Fibroblast of skin of abdomen (primary cell): ENCODE results near the gene SPATA2.

Experiments used
- DNase-seq: peaks from one replicate; pipeline ENCODE4 v3.0.0-alpha.2; 2013

The SPATA2 gene

DNA sequence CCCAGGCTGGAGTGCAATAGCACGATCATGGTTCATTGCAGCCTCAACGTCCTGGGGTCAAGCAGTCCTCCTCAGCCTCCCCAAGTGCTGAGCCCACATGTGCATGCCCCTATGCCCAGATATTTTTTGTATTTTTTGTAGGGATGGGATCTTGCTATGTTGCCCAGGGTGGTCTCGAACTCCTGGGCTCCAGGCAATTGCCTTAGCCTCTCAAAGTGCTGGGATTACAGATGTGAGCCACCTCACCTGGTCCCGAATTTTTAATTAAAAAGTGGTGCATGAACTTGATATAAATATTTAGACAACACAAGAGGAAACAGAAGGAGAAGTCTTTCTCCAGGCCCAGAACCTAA, 13.8 kb upstream of the SPATA2 start:
- DNase-seq: no peak

DNA sequence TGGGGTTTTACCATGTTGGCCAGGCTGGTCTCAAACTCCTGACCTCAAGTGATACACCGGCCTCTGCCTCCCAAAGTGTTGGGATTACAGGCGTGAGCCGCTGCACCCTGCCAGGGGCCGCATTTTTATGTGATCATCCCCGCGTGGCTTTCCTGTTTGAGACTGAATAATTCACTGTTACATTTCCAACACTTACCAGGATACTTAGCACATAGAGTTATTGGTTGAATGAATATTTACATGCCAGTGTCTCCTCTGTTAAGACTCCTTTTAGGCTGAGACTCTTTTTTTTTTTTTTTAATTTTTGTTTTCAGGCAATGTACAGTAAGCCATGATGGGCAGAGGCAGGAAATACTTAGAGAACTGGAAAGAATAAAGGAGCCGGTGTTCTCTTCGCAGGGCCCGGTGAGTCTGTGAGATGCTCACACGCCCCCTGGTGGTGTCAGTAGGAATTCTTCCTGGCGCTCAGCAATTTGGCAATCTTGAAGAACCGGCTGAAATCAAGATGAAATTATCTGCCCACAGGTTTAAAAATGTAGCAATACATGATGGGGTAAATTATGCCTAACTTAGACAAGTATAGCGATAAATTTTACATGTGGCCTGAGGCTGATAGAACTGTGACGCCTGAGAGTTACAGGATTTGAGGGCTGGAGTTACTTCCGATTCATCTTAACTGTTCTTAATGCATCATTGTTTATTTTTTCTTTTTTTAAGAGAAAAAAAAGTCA, 13.2 kb upstream of the SPATA2 start:
- DNase-seq: peak; percentile 79

DNA sequence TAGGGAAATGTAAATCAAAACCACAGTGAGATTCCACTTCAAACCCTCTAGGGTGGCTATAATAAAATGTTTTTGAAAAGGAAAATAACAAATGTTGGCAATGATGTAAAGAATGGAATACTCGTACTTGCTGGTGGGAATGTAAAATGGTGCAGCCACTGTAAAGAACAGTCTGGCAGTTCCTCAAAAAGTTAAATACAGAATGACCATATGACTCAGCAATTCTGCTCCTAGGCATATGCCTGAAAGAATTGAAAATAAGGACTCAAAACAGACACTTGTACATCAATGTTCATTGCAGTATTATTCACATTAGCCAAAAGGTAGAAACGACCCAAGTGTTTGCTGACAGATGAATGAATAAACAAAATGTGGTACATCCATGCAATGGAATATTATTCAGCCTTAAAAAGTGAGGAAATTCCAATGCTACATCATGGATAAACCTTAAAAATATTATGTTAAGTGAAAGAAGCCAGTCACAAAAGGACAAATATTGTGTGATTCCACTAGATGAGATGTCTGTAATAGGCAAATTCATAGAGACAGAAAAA, 10.6 kb upstream of the SPATA2 start:
- DNase-seq: no peak

DNA sequence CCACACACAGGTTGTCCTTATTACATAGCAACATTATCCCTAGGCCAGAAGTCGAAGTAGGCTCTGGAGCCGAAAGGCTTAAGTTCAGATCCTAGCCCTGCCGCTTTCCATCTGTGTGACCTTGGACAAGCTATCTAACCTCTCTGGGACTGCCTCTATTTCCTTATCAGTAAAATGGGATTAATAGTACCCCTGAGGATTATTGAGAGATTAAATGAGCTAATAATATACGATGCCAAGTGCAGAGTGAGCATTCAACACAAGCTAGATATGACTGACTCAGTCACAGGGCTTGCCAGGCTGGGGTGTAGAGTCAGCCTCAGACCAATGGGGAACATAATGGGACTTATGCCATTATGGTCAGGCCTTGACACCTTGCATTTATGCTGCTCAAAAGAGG, 8.9 kb upstream of the SPATA2 start:
- no peak for DNase-seq

DNA sequence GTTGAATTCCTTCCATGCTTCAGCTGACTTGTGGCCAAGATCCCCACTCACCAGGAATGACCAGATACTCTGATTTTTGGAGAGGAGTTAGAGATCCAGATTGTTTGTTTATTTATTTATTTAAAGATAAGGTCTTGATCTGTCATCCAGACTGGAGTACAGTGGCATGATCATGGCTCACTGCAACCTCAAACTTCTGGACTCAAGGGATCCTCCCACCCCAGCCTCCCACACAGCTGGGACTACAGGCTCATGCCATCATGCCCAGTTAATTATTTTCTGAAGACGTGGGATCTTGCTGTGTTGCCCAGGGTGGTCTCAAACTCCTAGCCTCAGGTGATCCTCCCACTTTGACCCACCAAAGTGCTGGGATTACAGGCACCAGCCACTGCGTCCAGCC, 4.1 kb upstream of the SPATA2 start:
- no peak for DNase-seq

DNA sequence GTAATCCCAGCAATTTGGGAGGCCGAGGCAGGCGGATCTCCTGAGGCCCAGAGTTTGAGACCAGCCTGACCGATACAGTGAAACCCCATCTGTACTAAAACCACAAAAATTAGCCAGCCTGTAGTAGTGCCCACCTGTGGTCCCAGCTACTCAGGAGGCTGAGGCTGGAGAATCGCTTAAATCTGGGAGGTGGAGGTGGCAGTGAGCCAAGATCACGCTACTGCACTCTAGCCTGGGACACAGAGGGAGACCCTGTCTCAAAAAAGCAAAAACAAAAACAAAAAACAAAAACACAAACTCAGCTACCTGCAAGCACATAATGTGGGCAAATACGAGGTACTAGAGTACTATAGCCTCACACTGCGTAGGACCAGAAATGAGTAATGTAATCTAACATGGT, 3.7 kb upstream of the SPATA2 start:
- DNase-seq: no peak

DNA sequence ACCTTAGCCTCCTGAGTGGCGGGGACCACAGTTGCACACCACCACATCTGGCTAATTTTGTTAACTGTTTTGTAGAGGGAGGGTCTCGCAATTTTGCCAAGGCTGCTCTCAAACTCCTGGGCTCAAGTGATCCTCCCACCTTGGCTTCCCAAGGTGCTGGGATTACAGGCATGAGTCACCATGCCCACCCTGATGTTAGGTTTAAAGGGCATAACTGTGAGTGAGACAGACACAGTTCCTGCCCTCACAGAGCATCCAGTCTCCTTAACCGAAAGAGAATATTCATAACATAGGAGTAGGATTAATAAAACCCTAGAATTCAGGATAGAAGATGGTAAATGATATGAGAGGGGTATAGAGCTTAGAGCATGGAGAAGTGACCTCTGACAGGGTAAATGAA, 3.1 kb upstream of the SPATA2 start:
- DNase-seq: no peak

DNA sequence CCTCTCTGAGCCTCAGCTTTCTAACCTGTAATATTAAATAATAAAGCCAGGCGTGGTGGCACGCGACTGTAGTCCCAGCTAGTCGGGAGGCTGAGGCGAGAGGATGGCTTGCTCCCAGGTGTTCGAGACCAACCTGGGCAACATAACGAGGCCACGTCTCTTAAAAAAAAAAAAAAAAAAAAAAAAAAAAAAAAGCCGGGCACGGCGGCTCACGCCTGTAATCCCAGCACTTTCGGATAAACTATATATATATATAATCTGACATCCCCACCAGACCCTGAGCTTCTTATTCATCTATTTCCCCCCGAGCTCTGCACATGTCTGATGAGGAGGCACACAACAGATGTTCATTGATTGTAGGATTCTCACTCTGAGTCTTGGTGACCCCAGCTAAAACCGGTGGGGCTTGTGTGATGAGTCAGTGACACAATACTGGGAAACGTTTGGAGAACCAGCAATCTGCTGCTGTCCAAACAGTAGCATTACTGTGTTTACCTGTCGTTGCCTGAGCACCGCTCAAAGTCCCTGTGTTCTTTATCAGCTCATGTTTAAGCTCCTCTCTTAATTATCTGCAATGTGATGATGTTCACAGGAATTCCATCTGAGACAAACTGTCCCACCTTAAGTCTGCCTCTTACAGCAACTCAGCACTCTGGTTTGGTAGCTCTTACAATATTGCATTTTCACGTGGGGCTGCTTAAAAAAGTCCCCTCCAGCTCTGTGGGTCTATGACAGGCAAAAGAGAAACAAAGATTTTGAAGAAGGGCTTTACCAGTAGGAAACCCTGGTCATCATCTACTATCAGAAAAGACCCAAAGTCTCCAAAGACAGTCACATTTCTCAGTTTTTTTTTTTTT, 1.0 kb upstream of the SPATA2 start:
- peak; percentile 17 for DNase-seq

DNA sequence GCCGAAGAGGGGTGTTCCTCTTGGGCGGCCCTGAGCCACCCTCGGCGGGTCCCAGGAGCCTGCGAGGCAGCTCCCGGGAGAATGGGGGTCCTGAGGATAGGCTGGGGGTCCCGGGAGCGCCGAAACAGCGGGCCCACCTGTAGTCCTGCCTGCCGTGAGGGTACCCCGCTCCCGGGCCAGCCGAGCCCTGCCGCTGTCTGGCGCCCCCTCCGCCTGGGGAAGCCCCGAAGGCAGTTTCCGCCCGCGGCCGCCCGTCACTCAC, 280 bp downstream of the SPATA2 start:
- DNase-seq: no peak

DNA sequence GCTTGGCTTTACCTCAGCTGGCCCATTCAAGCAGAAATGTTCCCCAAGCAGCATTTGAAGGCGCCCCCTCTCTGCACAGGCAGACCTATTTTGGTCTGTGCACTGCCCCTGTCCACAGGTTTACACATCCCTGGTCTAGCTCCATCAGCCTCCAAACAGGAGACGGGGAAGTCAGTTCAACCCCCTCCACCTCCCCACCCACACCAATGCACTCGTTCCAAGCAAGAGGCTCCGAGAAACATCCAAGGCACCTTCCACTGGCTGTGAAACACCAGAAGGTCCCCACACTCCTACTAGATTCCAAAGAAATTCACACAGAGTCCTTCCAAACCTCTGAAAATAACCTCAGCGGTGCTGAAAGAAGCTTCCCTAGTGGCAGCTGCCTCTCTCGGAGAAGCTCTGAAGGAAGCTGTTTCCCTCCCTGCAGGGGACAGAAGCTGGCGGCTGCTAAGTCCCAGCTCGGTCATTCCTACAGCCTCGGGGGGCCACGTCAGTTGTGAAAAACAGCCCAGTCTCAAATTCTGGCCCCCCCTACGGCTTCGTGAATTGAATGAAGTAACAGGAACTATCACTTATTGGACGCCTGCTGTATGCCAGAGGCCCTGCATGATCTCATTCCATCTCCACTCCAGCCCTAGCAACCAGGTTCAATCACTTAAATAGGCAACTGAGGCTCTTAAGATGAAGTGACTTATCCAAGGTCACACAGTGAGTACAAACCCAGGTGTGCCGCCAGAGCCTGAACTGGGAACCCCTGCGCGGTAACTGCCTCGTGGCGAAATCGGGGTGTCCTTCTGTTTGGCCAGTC, 815 bp downstream of the SPATA2 start:
- no peak for DNase-seq

DNA sequence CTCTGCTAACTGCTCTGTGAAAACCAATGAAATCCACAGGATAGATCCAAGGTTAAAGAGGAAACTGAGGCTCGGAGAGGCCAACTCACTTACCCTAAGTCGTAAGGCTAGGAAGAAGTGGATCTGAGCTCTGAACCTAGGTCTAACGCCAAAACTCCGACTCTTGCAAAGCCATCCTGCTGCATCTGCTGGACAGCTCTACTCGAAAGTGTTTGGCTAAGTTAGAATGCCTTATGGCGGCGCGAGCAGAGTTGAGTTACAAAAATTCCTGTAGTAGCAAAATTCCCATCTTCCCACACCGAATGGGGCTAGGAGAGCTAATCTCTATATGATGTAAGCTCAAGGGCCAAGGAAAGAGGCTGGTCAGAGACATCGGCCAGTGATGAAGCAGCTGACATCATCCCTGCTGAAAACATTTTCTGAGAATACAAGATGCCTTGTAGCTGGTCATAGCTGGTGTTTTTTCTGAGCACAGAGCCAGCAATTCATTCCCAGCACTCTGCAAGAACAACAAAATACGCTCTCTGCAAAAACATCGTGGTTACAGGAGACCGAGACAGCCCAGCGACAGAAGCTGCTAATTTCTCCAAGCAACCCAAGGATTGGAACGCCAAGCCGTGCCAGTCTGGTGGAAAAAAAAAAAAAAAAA, 1.8 kb downstream of the SPATA2 start:
- no peak for DNase-seq

DNA sequence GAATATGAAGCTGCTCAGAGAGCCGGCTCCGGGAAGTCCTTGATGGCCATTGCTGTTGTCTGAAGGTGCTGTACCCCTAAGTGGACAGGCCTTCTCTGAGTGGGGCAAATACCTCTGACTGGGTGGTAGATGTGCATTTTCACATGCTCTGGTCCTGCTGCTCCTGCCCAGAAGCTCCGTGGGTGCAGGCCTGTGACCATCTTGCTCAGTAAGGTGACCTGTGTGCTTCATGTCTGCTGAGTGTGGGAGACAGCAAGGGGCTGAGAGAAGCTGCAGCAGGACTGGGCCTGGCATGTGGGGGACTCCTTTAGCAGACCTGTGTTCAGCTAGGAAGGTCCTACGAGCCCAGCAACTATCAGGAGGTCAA, 5.0 kb downstream of the SPATA2 start:
- no peak for DNase-seq

DNA sequence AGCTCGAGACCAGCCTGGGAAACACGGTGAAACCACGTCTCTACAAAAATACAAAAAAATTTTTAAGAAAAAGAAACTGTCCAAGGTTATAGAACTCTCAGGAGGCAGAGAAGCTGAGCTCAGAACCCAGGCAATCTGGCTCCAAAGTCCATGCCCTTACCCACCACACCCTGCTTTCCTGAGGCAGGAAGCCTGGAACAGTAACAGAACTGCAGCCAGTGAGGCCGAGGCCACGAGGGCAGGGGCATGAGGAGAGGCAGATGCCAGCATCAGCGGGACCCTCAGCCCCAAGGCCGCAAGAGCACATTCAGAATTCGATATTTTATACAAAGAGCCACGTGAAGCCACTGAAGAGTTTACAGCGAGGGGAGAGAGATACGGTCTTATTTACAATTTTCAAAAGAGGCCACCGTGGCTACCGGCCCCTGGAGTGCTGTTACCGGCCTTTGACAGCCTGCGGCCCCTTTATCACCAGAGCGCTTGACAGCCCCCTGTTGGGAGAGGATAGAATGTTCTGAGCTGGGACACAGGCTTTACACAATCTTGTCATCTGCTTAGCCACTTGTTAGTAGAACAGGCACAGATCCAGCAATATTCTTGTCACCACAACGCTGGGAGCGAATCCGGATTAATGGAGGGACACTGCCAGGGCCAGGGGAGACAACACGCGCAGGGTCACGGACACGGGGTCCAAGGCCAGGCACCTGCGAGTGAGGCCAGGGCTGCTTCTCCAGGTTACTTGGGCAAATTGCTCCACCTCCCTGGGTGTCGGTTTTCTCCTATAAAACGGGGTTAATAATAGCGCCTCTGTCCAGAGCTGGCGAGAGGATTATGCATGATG, 5.6 kb downstream of the SPATA2 start:
- DNase-seq: no peak

DNA sequence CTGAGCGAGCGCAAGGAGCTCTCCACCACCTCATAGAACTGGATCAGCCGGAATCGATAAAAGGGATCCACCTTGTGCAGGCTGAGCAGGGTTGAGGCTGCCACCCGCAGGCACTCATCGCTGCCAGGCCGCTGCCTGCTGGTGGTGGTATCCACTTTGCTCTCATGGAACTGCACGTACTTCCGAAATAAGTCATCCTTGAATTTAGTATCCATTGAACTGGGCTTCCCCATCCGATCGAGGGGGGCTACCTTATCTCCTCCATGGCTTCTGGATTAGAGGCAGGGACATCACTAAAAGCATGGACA, 7.1 kb downstream of the SPATA2 start:
- DNase-seq: no peak

DNA sequence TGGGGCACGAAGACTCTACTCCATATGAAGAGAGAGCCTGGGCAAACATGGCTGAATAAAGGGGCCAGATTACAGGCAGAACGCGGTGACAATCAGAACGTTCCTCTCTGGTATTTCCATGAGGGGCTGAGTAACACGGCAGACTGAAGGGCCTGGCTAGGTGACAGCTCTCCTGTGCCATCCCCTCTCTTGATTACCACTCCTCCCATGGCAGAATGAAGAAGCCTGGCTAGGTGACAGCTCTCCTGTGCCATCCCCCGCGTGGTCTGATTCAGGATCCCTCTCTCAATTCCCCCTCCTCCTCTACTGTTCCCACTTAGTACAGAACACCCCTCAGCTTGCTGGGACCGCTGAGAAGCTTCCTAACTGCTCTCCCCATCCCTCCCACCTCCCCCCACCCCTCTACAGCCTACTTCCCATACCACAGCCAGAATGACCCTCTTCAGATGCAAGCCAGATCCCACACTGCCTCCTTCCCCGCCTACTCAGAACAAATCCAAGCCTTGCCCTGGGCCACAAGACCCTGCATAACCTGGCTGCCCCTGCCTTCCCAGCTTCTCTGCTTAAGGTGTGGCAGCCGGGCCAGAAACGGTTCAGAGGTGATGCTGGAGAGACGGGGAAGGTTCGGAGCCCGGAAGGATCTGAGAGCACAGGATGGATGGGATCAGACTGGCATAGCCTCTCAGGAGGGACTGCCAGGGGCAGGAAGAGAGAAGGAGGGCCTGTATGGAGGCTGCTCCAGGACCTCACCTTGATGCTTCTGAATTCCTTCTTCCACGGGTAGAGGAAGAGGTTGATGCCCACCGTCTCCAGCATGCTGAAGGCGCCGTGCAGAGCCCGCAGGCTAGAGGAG, 7.7 kb downstream of the SPATA2 start:
- no peak for DNase-seq

DNA sequence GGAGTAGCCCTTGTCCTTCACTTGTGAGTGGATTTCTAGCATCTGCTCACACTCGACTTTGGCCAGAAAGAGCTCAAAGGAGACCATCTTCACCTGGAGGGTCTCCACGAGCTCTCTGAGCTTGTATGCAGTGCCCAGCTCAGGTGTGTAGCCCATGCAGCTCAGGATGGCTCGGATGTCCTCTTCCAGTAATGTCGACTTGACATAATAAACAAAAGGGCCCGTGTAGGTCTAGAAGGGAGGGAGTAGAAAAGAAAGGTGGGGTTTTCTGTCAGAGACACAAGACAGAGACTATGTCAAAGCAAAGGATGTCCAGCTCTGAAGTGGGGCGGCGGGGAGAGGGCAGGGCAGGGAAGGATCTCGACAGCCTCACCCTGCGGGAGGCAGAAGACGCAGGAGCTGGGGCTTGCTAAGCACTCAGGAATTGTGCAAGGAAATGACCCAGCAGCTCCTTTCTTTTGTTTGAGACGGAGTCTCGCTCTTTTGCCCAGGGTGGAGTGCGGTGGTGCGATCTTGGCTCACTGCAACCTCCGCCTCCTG, 8.6 kb downstream of the SPATA2 start:
- DNase-seq: no peak

DNA sequence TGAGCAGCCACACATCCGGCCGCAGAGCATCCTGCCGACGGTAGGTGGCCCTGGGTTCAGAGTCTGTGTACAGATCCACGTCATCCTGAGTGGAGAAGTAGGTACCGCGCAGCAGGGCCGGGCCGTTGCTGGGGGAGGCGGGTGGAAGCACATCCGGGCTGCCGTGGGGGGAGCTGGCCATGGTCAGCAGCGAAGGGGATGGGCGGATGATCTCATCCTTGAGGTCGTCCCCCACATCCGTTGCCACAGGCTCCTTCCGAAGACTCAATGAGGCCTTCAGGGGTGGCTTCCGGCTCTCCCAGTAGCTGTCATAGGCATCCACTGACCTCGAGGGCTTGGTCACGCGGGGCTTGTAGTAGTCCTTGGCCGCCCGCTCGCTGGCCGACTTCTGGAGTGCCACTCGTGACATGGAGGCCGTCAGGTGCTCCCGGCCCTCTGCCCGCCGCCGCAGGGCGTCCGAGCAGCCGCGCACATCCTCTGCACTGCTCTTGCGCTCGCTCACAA, 9.2 kb downstream of the SPATA2 start:
- no peak for DNase-seq

DNA sequence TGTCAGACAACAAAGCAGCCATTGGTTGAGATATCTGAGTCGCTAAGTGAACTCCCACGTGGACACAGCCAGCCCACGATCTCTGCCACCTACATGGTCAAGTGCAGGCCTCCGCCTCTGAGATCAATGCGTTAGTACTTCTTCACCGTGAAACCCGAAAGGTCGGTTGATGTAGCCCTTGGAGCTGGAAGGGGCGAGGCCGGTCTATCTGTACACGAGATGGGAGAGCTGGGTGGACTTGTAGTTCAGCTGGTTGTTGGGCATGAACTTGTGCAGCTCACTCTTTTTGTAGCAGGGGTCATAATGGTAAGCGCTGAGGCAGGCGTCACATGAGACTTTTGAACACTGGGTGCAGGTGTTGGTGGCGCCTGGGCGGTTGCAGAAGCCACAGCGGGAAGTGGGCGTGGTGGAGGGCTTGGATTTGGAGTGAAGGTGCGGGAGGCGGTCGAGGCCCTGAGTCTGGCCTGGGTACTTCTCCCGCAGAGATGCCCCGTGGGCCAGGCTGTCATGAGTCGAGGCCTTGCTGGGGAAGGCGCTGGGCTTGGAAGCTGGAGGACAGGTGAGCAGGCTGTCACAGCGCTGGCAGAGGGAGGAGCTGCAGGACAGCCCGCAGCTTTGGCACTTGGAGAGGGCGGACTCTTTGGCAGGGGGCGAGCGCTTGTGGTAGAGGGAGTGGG, 9.8 kb downstream of the SPATA2 start:
- no peak for DNase-seq

DNA sequence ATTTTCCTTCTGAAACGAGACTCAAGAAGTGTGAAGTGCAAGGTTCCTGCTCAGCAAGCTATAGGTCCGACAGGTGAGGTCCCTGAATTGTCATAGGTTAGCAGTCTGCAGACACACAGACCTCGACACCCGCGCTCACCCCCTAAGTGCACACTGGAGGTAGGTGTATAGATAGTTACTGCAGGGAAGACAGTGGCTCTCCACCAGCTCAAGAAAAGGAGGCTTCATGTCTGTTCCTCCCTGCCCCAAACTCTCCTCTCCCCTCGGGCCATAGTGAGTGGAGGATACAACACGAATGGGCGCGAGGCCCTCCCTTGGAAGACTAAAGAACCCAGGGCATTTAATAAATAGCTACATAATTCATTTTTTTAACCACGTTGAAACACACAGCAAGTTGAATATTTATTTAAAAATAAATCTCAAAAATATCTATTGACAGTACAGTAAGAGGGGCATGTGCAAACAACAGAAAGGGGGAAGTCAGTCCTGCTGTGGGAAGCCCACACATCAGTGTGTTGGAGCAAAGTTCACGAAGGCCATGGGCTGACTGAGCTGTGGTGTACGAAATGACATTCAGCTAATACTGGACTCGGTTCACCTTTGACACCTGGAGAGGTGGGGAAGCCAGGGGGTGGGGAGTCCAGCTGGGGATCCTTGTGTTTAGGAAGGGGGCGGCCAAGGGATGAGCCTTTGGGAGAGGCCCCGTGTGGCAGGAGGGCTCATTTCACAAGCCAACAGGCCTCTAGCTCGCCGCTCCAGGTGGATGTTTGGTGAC, 10.7 kb downstream of the SPATA2 start:
- no peak for DNase-seq
